Measurements from ENCODE around the gene DDX53. TPM values are rescaled to one million over a fixed set of nuclear protein-coding genes. Genes with fewer than 3 reads are reported as not detected.

DDX53 gene
- polyA plus RNA-seq, 1 experiment, result not detected

GRCh38 chrX:22963196-22963595 lies 36.6 kb upstream of the DDX53 start:
- DNase-seq (ENCODE audit: low read depth), result no peak
- ChIA-PET POLR2A (no interaction called here), CTCF (no interaction called here)
- Histone ChIP-seq H3K36me3 (ENCODE audit: control insufficient read depth, insufficient read depth, low read length) (no peaks in the 10 kb centered on the region), H3K4me3 (ENCODE audit: low read depth, low read length) (no peak overlapping the region), H3K27me3 (ENCODE audit: control insufficient read depth, insufficient read depth, low read length) (no peaks in the 10 kb centered on the region)
- no peak for TF ChIP-seq CTCF (IDR thresholded peaks at IDR 0.05; ENCODE audit: insufficient read depth, low read depth, low read length)

GRCh38 chrX:22968494-22968893 lies 31.3 kb upstream of the DDX53 start:
- TF ChIP-seq CTCF (IDR thresholded peaks at IDR 0.05; ENCODE audit: insufficient read depth, low read depth, low read length), result no peak
- POLR2A ChIA-PET, result no interaction called here

GRCh38 chrX:22969411-22969810 lies 30.3 kb upstream of the DDX53 start:
- DNase-seq (ENCODE audit: low read depth), result no peak
- ChIA-PET CTCF (no interaction called here), POLR2A (no interaction called here)
- Histone ChIP-seq H3K27me3 (ENCODE audit: control insufficient read depth, insufficient read depth, low read length) (no peaks in the 10 kb centered on the region), H3K36me3 (ENCODE audit: control insufficient read depth, insufficient read depth, low read length) (no peaks in the 10 kb centered on the region), H3K4me3 (ENCODE audit: low read depth, low read length) (no peak overlapping the region)
- TF ChIP-seq CTCF (IDR thresholded peaks at IDR 0.05; ENCODE audit: insufficient read depth, low read depth, low read length), result no peak

More at GRCh38 chrX:22968494-22968893, 31.3 kb upstream of the DDX53 start:
- CTCF ChIA-PET, result no interaction called here
- H3K4me3 ChIP-seq (ENCODE audit: low read depth, low read length), result no peak overlapping the region
- no peaks in the 10 kb centered on the region for H3K27me3 ChIP-seq (ENCODE audit: control insufficient read depth, insufficient read depth, low read length)
- no peak for DNase-seq (ENCODE audit: low read depth)
- H3K36me3 ChIP-seq (ENCODE audit: control insufficient read depth, insufficient read depth, low read length), result no peaks in the 10 kb centered on the region

GRCh38 chrX:22970861-22971260 lies 28.9 kb upstream of the DDX53 start:
- CTCF ChIA-PET, result no interaction called here
- POLR2A ChIA-PET, result no interaction called here
- no peak for TF ChIP-seq CTCF (IDR thresholded peaks at IDR 0.05; ENCODE audit: insufficient read depth, low read depth, low read length)
- no peaks in the 10 kb centered on the region for H3K36me3 ChIP-seq (ENCODE audit: control insufficient read depth, insufficient read depth, low read length)
- no peak overlapping the region for H3K4me3 ChIP-seq (ENCODE audit: low read depth, low read length)
- DNase-seq (ENCODE audit: low read depth), result no peak
- no peaks in the 10 kb centered on the region for H3K27me3 ChIP-seq (ENCODE audit: control insufficient read depth, insufficient read depth, low read length)

GRCh38 chrX:22974616-22975015 lies 25.1 kb upstream of the DDX53 start:
- TF ChIP-seq CTCF (IDR thresholded peaks at IDR 0.05; ENCODE audit: insufficient read depth, low read depth, low read length), result no peak
- no peak for DNase-seq (ENCODE audit: low read depth)
- CTCF ChIA-PET, result no interaction called here
- no peaks in the 10 kb centered on the region for H3K36me3 ChIP-seq (ENCODE audit: control insufficient read depth, insufficient read depth, low read length)
- H3K4me3 ChIP-seq (ENCODE audit: low read depth, low read length), result no peak overlapping the region
- H3K27me3 ChIP-seq (ENCODE audit: control insufficient read depth, insufficient read depth, low read length), result no peaks in the 10 kb centered on the region
- POLR2A ChIA-PET, result no interaction called here

Measured in BJ (cell line).